GM21390 (cell line): Measurements from ENCODE around the gene TTN.
A peak's percentile ranks its signal among the peaks of the same experiment; 100 is the strongest.
"Not testable (repeated sequence)": the region's sequence is repeated elsewhere in the genome, so short reads cannot be mapped to it uniquely, and the experiment has no call there.

ENCODE experiments used
- ATAC-seq: cut with Tn5 transposase; IDR thresholded peaks from one replicate; pipeline ENCODE4 v1.9.1; 2021; ENCODE audit not compliant: unreplicated experiment

Gene TTN

DNA sequence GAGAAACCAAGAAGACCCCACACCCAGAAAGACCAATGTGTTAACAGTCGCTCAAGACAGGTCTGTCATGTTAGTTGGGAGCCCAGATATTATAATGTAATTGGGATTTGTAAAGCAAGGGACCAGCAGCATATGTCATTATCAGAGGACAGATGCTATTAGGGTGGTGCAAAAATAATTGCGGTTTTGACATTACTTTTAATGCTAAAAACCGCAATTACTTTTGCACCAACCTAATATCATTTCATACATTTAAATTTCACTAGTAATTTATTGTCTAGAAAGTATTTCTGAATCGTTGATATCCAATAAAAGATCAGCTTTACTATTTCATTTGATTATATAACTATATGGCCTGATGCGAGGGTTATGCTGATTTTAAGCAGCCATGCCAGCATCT, 131.2 kb downstream of the TTN start:
- ATAC-seq: no peak

DNA sequence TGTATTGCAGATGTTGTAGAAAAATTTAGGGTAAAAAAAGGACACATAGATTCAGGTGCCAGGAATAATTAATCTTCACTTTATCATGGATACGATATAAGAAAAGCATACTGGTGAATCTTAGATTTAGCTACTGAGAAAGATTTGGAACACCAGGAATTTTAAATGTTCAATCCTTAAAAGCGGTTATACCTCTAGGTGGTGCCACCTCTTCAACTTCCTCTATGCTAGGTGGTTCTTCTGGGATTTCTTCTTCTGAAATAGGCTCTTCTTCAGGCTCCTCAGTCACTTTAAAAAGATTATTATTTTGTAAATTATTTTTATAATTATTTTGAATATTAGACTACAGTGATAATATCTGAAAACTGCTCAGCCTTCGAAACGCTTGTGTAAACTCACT, 133.1 kb downstream of the TTN start:
- ATAC-seq: no peak

DNA sequence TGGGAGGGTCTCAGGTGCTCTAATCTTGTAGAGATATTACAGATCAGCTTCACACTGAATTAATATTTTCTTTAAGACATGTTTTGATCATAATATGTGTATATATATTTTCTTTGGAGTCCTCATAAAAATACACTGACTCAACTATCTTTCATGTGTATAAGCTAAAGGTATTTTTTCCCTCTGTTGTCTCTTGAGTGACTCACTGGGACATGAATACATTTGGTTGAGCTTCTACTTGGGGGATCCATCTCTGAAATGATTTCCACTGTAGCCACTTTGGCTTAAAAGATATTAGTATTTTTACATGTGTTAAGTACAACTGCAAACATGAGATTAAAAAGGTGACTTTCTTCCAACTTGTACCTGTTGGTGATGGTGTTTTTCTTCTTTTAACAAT, 140.8 kb downstream of the TTN start:
- ATAC-seq: no peak

DNA sequence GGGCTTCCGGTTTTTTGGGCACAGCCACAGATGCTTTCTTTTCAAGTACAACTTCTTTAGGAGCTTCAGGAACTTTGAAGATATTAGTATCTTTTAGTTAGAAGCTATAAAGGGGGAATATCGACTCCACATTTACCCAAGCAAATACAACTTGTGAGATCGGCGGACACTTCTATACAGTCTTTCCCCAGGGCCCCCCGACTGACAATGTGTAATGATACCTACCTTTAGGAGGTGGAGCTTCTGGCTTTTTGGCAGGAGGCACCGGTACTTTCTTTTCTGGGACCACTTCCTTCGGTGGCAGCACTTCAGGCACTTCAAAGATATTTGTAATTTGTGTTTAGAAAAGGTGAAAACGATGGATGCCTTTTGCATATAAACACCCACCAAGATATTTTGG, 148.7 kb downstream of the TTN start:
- ATAC-seq: not testable (repeated sequence)

DNA sequence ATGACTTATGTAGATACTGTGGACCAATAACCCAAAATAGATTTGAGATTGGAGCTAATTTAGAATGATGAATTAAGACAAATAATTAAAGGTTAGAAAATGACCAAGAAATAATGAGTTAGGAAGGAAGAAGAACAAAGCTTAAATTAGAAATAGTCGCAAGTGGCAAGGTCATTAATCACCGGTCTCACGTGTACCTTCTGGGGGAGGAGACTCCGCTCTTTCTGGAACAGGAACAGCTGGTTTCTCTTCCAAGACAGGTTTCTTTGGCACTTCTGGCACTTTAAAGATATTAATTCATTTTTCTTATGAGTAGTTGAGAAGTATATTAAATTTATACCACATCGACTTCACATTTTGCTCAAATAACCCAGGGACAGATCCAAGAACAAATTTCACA, 156.7 kb downstream of the TTN start:
- no peak for ATAC-seq

DNA sequence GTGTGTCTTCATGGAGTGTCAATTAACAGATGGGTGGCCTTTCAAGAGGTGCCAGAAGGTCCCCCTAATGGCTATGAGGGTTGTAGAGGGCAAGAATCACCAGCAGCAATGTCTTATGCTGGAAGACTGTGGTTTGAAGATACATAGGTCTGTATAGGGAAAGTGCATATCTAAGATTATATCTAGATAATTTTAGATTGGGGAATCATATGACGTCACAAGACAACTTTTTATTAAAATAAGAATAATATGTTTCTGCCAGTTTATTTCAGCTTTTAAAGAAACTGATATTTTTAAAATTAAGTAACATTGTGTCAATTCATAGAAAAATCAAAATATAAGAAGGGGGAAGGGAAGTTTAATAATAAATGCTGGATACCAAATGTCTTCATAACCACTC, 162.3 kb downstream of the TTN start:
- no peak for ATAC-seq

DNA sequence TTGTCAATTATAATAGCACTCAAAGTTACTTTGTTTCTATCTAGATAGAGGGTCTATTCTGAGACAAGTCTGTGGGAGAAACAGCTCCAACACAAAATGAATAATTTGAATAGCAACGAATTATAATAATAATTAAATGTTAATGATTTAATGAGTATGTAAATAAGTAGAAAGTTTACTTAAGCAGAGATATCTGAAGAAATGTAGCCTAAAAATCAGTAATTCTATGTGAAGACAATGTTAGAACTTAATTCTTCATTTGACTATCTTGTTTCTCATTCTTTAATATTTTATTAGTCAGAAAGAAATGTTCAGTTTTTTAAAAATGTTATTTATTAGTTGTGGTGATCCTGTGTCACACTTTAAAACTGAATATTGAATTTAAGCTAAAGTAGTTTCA, 165.7 kb downstream of the TTN start:
- no peak for ATAC-seq

DNA sequence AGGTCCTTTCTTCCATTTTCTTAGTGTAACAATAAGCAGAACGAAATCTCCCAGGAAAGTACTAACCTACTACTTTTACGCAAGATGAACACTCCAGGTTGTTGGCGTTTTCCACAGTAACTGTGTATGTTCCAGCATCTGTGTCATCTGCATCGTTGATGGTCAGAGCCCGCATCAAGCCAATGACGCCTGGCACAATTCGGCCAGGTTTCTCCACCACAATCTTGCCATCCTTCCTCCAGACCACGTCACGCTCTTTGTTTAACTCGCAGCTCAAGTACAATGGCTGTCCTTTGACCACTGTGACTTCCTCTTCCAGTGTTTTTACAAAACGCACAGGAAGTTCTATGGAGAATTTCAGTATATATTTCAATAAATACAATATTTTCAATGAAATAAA, 171.3 kb downstream of the TTN start:
- ATAC-seq: no peak

DNA sequence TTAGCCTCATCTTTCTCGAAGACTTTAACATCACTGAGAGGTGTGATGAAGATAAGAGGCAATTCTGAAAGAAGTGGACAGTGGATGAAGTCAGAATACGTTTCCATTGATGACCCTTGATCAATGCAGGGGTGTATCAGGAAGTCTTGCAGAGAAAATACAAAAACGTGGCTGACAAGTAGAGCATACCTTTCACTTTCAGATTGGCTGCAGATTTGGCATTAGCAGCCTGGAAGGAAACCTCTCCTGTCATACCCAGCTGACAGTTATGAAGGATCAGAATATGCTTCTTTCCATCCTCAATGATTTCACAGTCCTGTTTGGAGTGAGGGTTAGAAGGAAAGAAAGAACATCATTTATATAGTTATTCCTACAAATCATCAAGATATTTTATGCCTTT, 174.5 kb downstream of the TTN start:
- peak; percentile 70 for ATAC-seq

DNA sequence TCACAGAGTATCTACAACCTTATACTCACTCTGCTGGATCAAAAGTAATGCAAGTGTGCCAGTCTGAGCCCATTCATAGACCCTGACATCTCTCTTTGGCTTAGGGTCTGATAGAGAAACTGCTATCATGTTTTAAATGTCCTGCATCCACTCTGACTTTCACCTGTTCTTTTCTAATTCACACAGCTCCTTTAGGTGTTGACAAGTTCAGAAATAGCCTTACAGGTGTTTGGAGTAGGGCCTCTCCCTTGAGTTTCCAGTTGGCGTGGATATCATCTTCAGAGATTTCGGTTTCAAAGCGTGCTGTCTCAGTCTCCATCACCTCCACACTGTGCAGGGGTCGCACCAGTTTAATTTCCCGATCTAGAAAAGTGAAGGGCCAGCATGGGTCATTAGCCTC, 176.6 kb downstream of the TTN start:
- no peak for ATAC-seq

DNA sequence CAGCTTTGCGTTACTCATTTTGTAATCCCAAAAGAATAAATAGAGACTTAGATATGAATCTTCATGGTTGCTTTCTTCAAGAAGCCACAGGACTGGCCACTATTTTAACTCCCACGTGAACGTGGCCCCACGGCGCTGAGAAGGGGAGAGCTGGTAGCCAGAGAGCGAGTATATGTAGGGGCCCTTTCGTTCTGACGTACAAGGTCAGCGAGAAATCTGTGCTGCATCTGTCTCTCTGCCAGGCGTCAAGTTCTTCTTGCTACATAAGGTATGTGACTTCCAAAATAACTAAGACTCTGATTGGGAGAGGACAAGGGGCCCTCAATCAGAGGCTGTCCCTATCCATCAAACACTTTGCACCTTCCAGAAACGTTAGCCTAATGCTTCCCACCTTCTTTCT, 177.8 kb downstream of the TTN start:
- ATAC-seq: no peak

DNA sequence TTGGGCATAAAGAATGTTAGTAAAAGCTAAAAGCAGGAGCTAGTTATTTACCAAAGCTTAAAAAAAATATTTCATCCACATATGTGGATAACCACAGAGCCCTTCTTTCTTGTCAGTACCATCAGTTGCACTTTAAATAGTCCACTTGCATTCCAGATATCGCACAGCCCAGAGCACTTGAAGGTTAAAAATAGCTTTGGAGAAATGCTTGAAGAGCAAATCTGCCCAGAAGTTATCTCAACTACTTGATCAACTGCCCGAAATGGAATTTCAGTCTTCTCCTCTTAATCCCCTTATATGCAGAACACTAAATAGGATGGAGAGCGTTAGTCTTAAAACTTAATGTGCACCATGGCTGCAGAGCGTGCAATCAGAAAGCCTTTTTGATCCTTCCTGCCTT, 178.6 kb downstream of the TTN start:
- ATAC-seq: no peak

DNA sequence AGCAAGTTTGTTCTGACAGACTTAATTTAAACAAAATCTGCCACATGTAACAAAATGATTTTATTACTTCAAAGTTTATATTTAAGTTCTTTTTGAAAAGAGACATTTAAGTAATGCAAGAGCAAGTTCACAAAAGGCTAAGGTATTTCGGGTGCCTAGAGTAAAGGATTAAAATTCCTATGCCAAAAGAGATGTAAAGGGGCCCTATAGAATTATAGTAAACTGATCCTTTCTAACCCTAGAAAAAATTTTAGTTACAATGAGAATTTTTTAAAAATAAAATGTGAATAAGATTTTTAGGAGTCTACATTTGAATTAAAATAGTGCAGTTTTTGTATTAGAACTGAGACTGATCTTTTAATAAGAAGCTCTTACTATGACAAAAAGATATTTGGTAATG, 179.8 kb downstream of the TTN start:
- no peak for ATAC-seq

DNA sequence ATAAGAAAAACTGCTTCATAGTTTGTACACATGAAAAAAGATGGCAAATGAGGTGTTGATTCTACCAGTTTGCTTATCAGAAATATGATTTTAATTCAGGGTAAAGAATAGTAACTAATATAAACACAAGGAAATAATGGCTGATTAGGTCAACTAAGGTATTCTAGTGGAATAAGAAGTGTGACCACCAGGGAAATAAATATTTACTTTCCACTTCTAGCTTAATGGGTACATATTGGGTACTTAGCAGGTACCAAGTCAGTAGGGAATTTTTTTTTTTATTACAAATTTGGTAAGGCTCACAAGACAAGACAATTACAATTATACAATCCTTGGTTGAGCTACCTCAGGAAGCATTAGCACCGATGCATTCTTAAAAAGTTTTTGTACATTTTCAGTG, 191.3 kb downstream of the TTN start:
- no peak for ATAC-seq

DNA sequence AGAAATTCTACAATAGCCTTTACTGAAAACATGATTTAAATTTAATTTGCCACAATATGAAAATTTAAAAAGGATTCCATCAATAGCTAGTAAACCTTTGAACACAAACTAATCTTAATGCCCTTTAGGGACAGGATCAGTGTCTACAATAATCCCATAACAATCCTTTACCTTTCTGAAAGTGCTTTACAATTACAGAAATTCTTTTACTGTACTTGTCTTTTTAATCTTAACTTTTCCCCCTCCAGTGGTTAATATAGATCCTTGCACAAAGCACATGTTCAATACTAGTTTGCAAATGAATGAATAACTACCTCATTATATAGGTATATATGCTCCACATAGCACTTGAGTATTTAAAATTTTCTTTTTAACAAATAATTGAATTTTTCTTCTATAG, 204.3 kb downstream of the TTN start:
- no peak for ATAC-seq

DNA sequence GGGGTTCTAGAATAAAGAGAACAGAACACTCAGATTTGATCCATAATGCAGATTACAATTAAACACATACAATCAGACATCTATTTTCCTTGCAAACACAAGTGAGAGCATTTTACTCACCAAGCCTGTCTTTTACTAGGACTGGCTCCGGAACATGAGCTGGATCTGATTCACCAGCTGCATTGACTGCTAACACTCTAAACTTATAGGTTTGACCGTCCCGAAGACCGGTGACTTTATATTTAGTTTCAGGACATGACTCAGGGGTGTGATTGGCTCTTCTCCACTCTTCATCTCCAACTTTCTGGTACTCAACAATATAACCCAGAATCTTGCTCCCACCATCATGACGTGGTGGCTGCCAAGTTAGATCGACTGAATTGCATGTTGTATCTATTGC, 214.6 kb downstream of the TTN start:
- no peak for ATAC-seq

DNA sequence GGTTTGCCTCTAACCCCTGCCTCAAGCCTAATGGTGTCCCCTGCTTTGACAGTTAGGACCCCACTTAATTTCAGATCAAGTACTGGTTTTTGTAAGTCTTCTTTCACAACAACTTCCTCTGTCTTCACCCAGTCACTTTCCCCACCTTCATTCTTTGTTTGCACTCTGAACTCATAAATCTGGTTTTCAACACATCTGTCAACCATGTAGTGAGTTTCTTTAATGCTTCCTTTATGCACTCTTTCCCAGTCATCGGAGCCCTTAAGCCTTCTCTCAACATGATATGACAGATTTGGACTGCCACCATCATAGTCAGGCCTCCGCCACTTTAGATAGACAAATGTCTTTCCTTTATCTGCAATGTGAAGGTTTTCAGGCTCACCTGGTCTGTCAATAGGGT, 217.9 kb downstream of the TTN start:
- ATAC-seq: no peak

DNA sequence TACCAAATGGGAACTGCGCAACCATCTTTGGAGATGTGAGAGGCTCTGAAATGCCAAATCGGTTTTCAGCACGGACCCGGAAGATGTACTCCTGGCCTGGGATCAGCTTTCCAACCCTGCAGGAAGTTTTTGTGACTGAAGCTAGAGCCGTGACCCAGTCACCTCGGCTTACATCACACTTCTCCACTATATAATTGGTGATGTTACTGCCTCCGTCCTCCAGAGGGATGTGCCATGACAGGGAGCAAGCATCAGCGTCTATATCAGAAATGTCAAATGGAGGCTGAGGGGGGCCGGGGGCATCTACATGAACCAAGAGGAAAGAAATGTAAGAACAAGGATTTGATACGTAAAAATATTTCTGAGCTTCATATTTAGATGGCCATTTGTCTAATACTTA, 222.6 kb downstream of the TTN start:
- ATAC-seq: no peak

DNA sequence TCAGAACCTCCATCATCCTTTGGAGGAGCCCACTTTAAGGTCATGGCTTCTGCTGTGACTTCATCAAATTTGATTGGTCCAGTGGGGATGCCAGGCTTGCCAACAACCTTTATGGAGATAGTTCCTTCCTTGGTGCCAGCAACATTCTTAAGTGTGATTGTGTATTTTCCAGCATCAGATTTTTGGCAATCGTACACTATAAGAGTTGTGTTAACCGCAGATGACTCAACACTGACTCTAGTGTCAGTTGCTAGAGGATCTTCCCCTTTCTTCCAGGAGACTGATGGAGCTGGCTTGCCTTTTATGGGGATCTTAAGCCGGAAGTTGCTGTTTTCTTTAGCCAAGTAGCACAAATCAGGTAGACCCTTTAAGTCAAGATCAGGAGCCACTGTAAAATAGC, 228.2 kb downstream of the TTN start:
- no peak for ATAC-seq

DNA sequence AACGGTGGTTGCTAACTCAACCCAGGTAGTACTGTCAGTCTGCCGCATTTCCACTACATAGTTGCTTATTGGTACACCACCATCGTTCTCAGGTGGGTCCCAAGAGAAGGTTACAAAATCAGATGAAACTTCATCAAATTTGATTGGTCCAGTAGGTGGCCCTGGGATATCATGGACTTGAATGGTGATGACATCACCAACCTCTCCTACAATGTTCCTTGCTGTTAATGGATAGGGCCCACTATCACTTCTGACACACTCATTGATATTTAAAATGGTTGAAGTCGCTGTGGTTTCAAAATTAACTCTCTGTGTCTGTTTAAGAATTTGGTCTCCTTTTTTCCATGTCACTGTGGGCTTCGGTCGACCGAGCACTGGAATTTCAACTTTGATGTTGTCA, 232.4 kb downstream of the TTN start:
- ATAC-seq: no peak

DNA sequence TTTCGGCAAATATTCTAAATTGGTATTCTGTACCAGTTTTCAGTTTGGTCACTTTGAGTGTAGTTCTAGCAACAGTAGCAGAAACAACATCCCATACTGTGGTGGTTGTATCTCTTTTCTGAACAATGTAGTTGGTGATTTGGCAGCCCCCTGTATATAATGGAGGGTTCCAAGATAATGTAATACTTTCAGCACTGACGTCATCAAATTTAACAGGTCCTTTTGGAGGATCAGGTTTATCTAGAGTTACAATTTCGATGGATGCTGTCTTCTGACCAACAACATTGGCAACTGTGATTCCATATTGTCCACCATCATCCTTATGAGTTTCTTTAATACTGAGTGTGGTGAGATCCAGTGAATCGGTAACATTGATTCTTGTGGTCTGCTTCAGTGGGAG, 239.0 kb downstream of the TTN start:
- ATAC-seq: no peak

DNA sequence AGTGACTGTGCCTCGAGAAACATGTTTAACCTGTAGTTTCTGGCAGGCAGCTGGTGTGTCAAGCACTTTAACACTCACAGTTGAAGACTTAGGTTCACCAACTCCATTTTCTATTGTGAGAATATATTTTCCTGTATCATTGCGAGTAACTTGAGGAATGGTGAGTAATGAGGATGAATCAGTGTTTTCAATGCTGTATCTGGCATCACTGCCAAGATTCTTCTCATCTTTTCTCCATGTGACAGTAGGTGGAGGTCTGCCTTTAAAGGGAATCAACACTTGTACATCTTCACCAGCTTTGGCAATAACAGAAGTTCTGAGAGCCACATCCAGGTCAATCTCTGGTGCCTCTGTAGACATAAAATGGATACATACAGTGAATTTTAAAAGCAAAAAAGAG, 254.2 kb downstream of the TTN start:
- no peak for ATAC-seq

DNA sequence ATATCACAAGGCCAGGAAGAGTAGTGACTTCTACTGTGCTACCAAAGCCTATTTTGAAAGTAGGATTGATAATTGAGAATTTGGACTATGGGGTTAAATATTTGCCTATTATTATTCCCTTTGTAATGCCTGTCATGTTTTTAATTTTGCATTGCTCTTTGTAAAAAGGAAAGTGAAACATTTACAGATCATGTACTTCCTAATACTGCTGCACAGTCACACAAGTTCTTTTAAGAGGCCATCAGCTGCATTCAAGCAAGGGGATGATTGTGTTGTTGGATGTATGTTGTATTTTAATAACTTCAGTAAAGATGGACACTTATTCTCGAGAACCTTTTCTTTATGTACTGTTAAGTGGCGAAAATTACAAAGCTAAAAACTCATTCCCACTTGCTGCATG, 256.9 kb downstream of the TTN start:
- peak; percentile 64 for ATAC-seq

DNA sequence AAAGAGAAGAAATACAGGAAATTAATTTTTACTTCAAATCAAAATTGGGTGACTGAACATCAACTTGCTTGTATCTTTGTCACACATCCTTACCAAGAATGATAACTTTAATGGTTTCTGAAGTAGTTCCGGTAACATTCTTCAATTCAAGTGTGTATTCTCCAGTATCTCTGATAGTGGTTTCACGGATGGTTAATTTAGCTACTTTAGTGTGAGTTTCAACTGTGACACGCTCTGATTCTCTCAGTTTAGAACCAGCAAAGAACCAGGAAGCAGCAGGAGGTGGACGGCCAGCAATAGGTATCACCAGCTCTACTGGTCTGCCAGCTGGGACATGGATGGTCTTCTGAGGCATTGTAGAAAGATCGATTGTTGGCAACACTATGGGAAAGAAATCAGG, 264.7 kb downstream of the TTN start:
- no peak for ATAC-seq
